K562 (cell line): Measurements from ENCODE around the gene PRSS8. TPM values are rescaled to one million over a fixed set of nuclear protein-coding genes. Genes with fewer than 3 reads are reported as not detected.

Source experiments
- ESRRA ChIP-seq: fragments of 450-650 bp; IDR thresholded peaks from 2 replicates; pipeline ENCODE4 v1.6.1; 2014; ENCODE audit warnings: low read depth, mild to moderate bottlenecking, moderate library complexity, borderline replicate concordance
- MBD2 ChIP-seq: sonication (generic); IDR thresholded peaks from 2 replicates; pipeline ENCODE4 v1.6.1; 2016; ENCODE audit warnings: low read depth, borderline replicate concordance
- MCM3 ChIP-seq: fragments of 450-650 bp; IDR thresholded peaks from 2 replicates; pipeline ENCODE4 v1.6.1; 2016
- MLX ChIP-seq, 2 experiments: fragments of 450-650 bp in 1 of 2; sonication (generic) in 1 of 2; formaldehyde crosslinking; conservative IDR thresholded peaks; 2 replicates each; pipeline versions ENCODE4 v1.4.0 to v1.8.1; 2020 to 2022; ENCODE audit warnings: mild to moderate bottlenecking in 1 of 2, missing genetic modification reagents in 1 of 2
- MXI1 ChIP-seq: IDR thresholded peaks from 2 replicates; pipeline ENCODE4 v1.6.1; 2011; ENCODE audit warnings: low read depth, mild to moderate bottlenecking, improper control_type of control experiment, low read length
- NFE2 ChIP-seq: IDR thresholded peaks from 2 replicates; pipeline ENCODE4 v1.6.1; 2014; ENCODE audit warnings: antibody characterized with exemption, low read depth
- POLR3G ChIP-seq: IDR thresholded peaks from 2 replicates; pipeline ENCODE4 v1.6.1; 2011; ENCODE audit not compliant: insufficient read length, insufficient replicate concordance; ENCODE audit errors: extremely low read depth
- PTBP1 ChIP-seq: fragments of 200-400 bp; formaldehyde crosslinking; IDR thresholded peaks from 2 replicates; pipeline ENCODE4 v1.6.1; 2017; ENCODE audit warnings: low read depth, low read length
- SRSF7 ChIP-seq: fragments of 200-400 bp; formaldehyde crosslinking; optimal IDR thresholded peaks from 2 replicates; pipeline ENCODE3; 2017; ENCODE audit warnings: mild to moderate bottlenecking, low read depth, low read length
- TFAM ChIP-seq: fragments of 250-450 bp; sonication (Bioruptor Pico); conservative IDR thresholded peaks from 2 replicates; pipeline ENCODE4 v1.5.0; 2021; ENCODE audit warnings: mild to moderate bottlenecking, moderate library complexity
- ZC3H8 ChIP-seq: fragments of 450-650 bp; IDR thresholded peaks from 2 replicates; pipeline ENCODE4 v1.6.1; 2017
- ZMIZ1 ChIP-seq, 2 experiments: fragments of 150-350 bp in 1 of 2; IDR thresholded peaks; 2 replicates each; pipeline ENCODE4 v1.6.1; 2012 to 2016; ENCODE audit warnings: low read depth in 2 of 2, low read length in 2 of 2, mild to moderate bottlenecking in 1 of 2, moderate library complexity in 1 of 2
- ZNF134 ChIP-seq: fragments of 250-450 bp; sonication (Bioruptor Pico); conservative IDR thresholded peaks from 2 replicates; pipeline ENCODE4 v1.4.0; 2020
- ZNF407 ChIP-seq: fragments of 450-650 bp; IDR thresholded peaks from 2 replicates; pipeline ENCODE4 v1.6.1; 2016; ENCODE audit warnings: low read depth
- polyA plus RNA-seq, 8 experiments: library from polyadenylated mRNA; depleted of rRNA in 4 of 8; stranded (reverse) in 5 of 8; unstranded in 3 of 8; fragments of >200 nt; fragmentation: Nextera tagmentation in 2 of 8; fragmentation: Illumina TruSeq in 1 of 8; extraction: Ambion mirVana in 2 of 8; extraction: Trizol in 1 of 8; gene quantifications; 2 replicates each; pipeline versions ENCODE4 v1.2.1 to v1.2.3, GENCODE V29; 2011 to 2014; ENCODE audit warnings: inconsistent platforms in 1 of 8, missing spikeins in 1 of 8
- total RNA-seq, 7 experiments: library from RNA; depleted of rRNA in 6 of 7; stranded (reverse); fragments of >200 nt in 6 of 7; fragmentation: Illumina TruSeq in 2 of 7; extraction: Trizol in 2 of 7; gene quantifications; 2 replicates each; pipeline versions ENCODE4 v1.2.1 to v1.2.3, GENCODE V29; 2011 to 2021; ENCODE audit warnings: low replicate concordance in 1 of 7

PRSS8 gene
- total and polyA plus RNA-seq, 9 of the 15 experiments (the other 6 are each of a cell fraction or from before 2014, with no cell fraction given), result 0.25 to 3.9 (median 1.3) TPM; not detected in 1

- TF ChIP-seq TFAM (CRISPR knock-in tag) (no peak), SRSF7 (no peak), MLX (CRISPR knock-in tag; conservative IDR thresholded peaks at IDR 0.05) (no peak), ZNF407 (peak; percentile 24; the same call in 1 of the 2 replicates), ZC3H8 (no peak), ZNF134 (CRISPR knock-in tag) (no peak), POLR3G (no peak), PTBP1 (no peak), ESRRA (no peak), MBD2 (no peak), MCM3 (0 out of 2 replicates have a peak, but pooled peaks have one; percentile 31), MXI1 (no peak), ZMIZ1 (IDR thresholded peaks at IDR 0.05; ENCODE audit: low read depth in 2 of 2, low read length in 2 of 2) (no peak), NFE2 (no peak)
These were observed at the start of gene PRSS8 (continued) for GRCh38 chr16:31135535-31136286.
